HG02840 (cell line): ENCODE data around the gene KCNQ1.
"Not testable (repeated sequence)": the region's sequence is repeated elsewhere in the genome, so short reads cannot be mapped to it uniquely, and the experiment has no call there.

ENCODE experiments used
- ATAC-seq: cut with Tn5 transposase; IDR thresholded peaks from one replicate; pipeline ENCODE4 v1.9.1; 2021; ENCODE audit warnings: mild to moderate bottlenecking, moderate library complexity, moderate number of reproducible peaks; ENCODE audit not compliant: unreplicated experiment, low FRiP score

The KCNQ1 gene

DNA sequence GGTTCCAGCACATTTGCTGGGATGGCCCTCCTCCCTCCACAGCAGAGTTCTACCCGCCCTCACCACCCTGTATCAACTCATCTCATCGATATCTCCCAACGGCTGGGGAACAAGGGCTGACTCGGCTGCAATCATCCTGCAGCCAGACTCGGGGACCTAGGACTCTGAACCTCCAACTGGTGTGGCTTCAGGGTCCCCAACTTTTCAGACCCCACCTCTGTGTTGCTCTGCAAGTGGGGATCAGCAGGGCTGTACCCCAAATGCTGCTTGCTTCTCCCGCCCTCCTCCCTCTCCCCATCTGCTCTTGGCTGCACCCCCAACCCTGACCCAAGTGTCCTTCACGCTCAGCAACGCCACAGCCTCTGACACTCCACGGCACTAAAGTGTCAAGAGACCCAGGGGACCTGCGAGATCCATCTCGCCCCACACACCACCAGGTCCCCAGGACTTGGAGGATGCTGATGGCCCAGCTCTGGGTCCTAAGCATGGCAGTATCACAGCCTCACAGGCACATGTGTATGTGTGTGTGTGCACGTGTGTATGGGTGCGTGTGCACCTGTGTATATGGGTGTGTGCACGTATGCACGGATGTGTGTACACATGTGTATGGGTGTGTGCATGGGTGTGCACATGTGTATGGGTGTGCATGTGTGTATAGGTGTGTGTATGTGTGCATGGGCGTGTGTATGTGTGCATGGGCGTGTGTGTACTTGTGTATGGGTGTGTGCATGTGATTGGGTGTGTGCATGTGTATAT is 26.4 kb downstream of the KCNQ1 start:
- ATAC-seq, result no peak

DNA sequence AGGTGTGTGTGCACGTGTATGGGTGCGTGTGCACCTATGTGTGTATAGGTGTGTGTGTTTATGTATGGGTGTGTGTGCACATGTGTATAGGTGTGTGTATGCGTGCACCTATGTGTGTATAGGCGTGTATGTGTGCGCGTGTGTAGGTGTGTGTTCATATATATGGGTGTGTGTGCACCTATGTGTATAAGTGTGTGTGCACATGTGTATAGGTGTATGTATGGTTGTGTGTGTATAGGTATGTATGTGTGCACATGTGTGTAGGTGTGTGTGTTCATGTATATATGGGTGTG is 26.9 kb downstream of the KCNQ1 start:
- no peak for ATAC-seq

DNA sequence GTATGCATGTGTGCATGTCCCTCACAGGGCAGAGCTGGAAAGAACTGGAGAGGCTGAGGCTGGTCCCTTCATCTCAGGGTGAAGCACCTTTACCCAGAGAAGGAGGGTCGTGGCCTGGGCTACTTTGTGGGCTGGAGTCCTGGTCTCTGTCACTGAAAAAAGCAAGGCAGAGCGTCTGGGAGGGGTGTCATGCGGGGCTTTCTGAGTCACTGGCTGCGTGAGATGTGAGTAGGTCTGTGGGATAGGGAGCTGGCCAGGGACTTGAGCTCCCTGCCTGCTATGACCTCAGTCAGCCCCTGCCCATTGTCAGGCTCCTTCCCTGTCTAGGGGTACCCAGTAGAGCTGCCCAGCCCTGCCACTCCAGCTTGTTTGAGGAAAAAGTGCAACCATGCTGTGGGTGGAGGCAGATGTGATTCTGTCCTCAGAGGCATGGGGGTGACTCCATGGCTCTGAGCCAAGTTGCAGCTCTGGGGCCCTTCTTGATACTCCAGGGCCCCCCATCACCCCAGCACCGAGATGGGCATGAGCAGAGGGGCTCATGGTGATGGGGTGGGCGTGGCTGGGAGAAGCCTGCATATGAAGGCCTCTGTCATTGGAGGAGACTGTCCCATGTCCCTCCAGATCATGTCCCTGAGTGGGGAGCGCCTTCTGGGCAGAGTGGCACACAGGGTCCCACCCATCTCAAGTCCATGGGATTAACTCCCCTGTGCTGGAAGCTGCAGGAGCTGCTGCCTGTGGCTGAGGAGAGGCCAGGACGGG is 27.8 kb downstream of the KCNQ1 start:
- ATAC-seq, result no peak

DNA sequence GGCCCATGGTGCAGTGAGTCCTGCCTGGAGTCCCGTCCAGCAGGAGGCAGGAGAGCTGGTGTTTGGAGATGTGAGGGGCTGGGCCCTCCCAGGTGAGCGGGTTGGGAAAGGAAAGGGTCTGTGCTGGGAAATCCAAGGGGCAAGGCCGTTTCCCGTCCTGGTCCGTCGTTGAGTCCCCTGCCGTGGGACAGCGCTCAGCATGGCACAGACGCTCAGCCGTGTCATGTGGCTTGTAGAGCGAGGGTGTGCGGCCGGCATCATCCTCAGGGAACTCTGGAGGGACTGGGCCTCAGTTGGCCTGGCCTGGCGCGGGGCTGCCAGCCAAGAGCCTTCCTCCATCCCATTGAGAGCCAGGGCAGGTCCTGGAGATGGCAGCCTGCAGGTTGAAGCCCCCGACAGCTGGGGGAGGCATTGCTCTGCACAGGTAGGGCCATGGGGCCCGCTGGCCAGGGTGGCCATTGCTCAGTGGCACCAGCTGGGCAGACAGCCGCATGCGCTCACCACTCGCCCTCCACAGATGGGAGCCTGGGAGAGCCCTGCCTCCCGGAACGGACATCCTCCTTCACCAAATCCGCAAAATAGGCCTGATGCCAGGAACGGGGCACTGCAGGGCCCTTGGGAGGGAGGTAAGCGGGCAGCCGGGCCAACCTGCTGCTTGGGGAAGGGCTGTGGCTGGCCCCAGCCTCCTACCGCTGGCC is 28.7 kb downstream of the KCNQ1 start:
- no peak for ATAC-seq

DNA sequence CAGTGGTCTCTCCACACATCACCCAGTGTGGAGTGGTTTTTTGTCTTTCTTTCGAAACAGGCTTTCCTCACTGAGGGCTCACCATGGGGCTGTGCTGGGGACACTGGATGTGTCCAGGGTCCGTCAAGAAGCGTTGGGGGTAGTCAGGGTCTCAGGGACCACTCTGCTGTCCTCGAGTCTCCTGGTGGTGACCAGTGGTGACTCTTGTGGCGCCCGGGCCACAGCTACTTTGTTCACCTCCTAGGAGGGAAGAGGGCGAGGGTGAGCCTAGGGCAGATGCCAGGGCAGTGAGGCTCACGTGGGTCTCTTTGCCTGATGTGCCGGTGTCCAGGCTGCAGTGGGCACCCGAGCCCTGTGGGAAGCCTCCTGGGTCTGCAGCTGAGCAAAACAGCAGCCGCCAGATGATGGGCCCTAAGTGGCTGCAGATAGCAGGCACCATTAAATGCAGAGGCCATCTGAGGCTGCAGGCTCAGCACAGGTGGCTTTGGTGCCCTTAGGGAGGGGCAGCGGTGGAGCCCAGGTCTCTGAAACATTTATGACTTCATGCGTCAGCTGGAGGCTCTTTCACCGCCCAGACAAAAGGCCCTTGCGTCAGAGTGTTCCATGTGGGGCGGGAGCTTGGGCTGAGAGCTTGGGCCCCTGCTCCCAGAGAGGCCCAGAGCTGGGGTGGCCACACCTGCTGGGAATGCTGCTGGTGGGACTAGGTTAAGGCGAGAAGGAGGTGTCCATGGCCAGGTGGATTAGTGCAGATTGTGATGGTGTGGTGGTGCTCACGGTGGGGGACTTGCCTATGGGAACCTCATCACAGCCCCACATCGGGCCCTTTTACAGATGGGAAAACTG is 29.5 kb downstream of the KCNQ1 start:
- ATAC-seq, result no peak

DNA sequence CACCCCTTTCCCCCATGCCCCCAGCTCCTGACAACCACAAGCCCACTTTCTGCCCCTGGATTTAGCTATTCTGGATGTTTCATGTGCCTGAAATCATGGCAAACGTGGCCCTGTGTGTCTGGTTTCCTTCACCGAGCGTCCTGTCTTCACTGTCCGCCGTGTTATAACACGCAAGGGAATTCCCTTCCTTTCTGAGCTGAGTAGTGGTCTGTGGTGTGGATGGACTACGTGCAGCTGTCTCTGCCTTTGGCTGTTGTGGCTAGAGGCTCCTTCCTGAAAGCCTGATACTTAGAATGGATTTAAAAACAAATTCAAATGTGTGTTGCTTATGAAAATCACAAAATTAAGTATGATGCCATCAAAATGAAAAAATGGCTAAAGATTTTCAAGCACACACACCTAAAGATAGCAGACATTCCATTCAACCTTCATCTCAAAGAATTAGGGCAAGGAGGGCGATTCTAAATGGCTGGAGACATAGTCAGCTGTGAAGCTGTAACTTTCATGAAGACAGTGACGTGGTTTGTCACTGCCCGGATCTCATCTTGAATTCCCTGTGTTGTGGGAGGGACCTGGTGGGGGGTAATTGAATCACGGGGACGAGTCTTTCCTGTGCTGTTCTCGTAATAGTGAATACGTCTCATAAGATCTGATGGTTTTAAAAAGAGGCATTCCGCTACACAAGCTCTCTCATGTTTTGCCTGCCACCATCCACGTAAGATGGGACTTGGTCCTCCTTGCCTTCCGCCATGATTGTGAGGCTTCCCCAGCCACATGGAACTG is 30.5 kb downstream of the KCNQ1 start:
- ATAC-seq, result no peak

DNA sequence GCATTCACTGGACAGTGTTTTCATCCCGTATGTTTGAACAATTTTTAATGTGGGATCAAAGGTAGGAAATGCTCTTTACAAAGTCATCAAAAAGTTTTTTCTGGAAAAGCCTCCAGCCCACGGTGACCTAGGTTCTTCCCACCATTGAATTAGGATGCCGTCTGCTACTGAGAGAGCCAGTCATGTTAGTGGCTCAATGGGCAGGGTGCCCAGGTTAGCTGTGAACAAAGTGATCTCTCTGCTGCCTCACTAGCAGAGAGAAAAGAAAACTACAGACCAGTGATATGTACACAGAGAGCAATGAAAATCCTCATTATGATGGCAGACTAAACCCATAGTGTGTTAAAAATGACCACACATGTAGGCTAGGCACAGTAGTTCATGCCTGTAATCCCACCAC is 32.4 kb downstream of the KCNQ1 start:
- no peak for ATAC-seq

DNA sequence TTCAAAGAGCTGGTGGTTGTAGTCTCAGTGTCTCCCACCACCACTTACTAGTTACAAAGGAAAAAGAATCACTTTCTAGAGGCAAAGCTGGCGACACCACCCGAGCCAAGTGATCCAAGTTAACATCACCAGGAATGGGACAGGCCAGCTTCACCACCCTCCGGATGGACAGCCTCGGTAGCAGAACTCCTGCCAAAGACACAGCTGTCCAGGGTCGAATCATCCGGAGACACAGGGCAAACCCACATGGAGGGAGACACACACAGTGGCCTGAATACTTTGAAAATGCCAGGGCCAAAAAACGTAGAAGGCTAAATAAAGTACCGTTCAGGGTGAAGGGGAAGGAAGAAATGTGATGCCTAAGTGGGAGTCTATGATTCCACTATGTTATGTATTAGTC is 33.1 kb downstream of the KCNQ1 start:
- no peak for ATAC-seq

DNA sequence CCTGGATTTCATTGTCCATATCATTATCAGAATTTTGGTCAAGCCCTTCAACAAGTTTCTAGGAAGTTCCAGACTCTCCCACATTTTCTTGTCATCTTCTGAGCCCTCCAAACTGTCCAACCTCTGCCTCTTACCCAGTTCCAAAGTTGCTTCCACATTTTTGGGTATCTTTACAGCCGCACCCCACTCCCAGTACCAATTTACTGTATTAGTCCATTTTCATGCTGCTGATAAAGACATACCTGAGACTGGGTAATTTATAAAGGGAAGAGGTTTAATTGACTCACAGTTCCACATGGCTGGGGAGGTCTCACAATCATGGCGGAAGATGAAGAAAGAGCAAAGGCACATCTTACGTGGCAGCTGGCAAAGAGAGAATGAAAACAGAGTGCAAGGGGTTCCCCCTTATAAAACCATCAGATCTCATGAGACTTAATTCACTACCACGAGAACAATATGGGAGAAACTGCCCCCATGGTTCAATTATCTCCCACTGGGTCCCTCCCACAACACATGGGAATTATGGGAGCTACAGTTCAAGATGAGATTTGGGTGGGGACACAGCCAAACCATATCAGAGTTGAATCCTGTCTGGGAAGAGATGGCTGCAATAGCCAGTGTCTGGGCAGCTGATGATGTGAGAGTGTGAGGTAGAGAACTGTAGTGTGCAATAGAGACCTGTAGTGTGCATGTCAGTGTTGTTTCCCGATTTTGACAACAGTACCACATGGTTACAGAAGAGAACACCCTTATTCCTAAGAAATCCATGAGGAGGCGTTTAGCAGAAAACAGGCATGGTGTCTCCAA is 35.5 kb downstream of the KCNQ1 start:
- ATAC-seq, result not testable (repeated sequence)

DNA sequence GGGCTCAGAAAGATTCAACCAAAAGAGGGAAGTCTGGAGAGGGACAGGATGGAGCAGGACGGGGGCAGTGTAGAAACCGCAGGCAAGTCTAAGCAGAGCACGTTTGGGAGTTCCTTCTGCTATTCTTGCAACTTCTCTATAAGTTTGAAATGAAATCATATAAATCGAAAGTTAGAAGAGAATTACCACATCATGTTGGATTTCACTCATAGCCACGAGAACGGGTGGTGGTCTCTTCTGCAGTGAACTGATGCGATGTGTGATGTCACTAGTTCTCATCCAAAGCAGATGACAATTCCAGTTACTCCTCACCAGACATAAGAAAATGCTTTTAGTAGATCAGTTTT is 36.0 kb downstream of the KCNQ1 start:
- ATAC-seq, result no peak

DNA sequence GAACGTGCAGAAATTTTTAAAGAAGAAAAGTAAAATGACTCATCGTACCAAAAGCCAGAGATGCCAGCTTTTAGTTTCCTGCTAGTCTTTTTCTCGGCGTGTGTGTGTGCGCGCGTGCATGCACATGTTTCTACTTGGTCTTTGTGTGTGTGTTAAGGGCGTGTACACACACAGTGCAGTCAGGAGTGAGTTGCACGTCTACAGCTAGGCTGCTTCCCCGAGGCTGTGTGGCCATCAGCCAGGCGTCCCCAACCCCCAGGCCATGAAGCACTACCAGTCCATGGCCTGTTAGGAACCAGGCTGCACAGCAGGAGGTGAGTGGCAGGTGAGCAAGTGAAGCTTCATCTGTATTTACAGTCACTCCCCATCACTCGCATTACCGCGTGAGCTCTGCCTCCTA is 36.4 kb downstream of the KCNQ1 start:
- ATAC-seq, result no peak

DNA sequence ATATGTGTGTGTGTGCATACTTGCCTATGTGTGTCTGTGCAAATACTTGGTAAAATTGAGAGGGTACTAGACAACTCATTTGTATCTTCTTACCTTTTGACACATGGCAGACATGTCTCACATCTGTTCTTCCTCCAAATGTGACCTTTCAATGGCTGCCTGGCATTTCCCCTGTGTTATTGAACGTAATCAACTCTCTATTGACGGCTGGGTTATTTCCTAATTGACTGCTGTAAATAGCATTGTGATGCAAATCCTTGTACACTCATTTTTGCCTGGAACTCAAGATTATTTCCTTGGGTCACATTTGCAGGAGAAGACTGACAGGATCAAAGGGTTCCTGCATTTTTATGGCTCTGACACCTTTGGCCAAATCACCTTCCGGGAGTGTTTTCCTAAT is 37.4 kb downstream of the KCNQ1 start:
- ATAC-seq, result no peak

DNA sequence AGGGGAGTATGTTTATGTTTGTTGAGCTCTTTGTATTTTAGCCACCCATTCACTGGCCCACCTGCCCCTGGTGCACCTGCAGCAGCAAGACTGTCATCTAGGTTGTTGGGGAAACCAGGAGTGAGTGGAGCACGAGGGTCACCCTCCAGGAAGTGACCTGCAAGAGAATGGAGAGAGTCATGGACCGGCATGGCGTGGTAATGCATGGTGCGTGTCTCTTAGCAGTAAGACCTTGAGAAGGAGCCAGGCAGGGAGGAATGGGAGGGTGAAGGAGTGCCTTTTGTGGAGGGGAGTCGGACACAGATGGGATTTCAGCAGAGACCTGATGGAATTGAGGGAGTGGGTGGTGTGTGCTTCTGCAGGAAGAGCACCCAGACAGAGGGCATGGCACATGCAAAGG is 37.9 kb downstream of the KCNQ1 start:
- ATAC-seq, result no peak

DNA sequence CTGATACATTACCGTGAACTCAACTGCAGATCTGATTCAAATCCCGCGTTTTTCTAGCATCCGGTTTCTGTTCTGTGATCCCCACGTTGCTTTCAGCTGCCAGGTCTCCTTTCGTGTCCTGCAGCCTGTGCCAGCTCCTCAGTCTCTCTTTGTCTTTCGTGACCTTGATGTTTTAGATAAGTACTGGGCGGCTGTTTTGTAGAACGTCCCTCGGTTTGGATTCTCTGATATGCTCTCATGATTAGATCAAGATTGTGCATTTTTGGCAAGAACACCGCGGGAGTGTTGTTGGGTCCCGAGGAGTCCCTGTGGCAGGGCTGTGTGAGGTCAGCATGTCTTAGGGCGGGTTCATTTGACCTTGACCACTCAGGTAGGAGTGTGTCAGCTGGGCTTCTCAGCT is 38.6 kb downstream of the KCNQ1 start:
- no peak for ATAC-seq

DNA sequence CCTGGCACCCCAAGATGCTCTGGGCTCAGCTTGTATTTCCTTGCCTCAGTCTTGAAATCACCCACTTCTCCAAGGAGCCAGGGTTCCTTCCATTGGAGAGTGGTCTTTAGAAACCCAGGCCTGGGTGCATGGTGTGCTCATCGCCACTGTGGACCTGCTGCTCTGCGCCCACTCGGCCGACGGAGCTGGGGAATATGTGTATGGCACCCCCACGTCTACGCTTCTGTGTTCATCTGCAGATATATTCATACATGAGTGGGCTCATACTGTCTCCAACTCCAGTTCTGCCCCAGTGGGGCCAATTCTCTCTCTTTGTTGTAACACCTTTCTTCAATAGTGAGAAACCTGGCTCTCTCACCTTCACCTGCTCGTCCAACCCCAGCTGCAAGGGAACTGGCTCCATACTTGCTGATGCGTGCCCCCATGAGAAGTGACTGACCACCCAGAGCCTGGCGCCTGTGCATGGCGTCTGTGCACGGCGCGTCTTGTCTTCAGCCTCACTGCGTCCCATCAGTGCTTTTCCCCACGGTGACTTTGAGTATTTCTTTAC is 39.8 kb downstream of the KCNQ1 start:
- no peak for ATAC-seq

DNA sequence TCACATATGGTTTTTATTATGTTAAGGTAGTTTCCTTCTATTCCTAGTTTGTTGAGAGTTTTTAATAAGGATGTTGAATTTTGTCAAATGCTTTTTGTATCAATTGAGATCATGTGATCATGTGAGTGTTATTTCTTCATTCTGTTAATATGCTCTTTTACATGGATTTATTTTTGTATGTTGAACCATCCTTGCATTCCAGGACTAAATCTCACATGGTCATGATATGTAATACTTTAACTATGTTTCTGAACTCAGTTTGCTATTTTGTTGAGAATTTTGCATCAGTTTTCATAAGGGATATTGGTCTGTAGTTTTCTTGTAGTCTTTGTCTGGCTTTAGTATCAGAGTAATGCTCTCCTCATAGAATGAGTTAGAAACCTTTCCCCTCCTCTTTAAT is 43.2 kb downstream of the KCNQ1 start:
- ATAC-seq, result no peak

DNA sequence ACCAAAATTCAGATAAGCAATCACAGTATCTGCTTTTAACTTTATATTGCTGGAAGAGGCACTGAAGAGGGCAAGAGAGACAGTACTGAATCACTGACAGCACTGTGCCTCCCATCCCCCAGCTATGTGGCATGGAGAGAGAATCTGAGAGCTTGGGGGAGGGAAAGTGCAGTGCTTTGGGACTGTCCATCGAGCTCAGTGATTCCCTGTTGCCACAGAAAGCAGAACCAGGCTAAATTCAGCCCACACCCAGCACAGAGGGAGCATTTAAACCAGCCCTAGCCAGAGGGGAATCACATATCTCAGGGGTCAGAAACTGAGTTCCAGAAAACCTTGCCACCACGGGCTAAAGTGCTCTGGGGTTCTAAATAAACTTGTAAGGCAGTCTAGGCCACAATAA is 44.3 kb downstream of the KCNQ1 start:
- ATAC-seq, result no peak

DNA sequence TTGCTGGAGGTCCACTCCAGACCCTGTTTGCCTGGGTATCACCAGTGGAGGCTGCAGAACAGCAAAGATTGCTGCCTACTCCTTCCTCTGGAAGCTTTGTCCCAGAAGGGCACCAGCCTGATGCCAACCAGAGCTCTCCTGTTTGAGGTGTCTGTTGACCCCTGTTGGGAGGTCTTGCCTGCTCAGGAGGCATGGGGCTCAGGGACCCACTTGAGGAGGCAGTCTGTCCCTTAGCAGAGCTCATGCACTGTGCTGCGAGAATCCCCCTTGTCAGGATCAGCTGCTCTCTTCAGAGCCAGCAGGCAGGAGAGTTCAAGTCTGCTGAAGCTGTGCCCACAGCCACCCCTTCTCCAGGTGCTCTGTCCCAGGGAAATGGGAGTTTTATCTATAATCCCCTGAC is 53.1 kb downstream of the KCNQ1 start:
- not testable (repeated sequence) for ATAC-seq

DNA sequence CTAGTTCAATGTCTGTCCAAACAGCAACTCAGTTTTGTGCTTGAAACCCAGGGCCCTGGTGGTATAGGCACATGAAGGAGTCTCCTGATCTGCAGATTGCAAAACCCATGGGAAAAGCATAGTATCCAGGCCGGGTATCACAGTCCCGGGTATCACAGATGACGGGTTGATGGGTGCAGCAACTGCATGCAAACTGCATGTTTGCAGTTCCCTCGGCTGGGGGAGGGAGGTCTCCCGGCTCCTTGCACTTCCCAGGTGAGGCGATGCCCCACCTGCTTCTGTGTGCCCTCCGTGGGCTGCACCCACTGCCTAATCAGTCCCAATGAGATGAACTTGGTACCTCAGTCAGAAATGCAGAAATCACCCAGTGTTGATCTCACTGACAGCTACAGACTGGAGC is 53.9 kb downstream of the KCNQ1 start:
- ATAC-seq, result no peak
